Kidney epithelial cell (primary cell): Measurements from ENCODE around the gene HNRNPUL2. TPM values are rescaled to one million over a fixed set of nuclear protein-coding genes. Genes with fewer than 3 reads are reported as not detected.

Experiments
- DNase-seq: peaks from one replicate; pipeline ENCODE4 v3.0.0-alpha.2; 2010; ENCODE audit warnings: low read depth
- H3K27me3 ChIP-seq: 2 replicates; pipeline ENCODE4 v1.6.0; 2011; ENCODE audit warnings: low read length; ENCODE audit not compliant: control insufficient read depth, insufficient read depth
- H3K36me3 ChIP-seq: 2 replicates; pipeline ENCODE4 v1.5.1; 2011; ENCODE audit warnings: low read length; ENCODE audit not compliant: control insufficient read depth, insufficient read depth
- H3K4me3 ChIP-seq: 2 replicates; pipeline ENCODE4 v1.5.1; 2011; ENCODE audit warnings: low read depth, mild to moderate bottlenecking, control low read depth, low read length
- CTCF ChIP-seq: IDR thresholded peaks from 2 replicates; pipeline ENCODE4 v1.5.1; 2011; ENCODE audit warnings: mild to moderate bottlenecking, moderate library complexity, low read length, control low read depth, inconsistent platforms; ENCODE audit not compliant: insufficient read depth, poor library complexity, severe bottlenecking
- total RNA-seq: library from RNA; depleted of rRNA; stranded (reverse); fragments of >200 nt; gene quantifications from 2 replicates; pipeline ENCODE4 v1.2.3, GENCODE V29; 2015

Gene HNRNPUL2
- total RNA-seq, 1 donor from 2014 or later = 12.8 TPM

GRCh38 chr11:62689421-62690183, 37.7 kb downstream of the HNRNPUL2 start, which contains the start of gene LRRN4CL:
Gene LRRN4CL, minus strand, starts transcription at chr11:62689530. Its CDS starts 1,022 bp downstream, at chr11:62688508.
- Histone ChIP-seq H3K36me3 (no peaks in the 10 kb centered on the region), H3K4me3 (no peak within 1 kb of the TSS), H3K27me3 (peaks cover 6% of the 10 kb centered on the region)
- no peak for TF ChIP-seq CTCF
- DNase-seq = no peak

- H3K36me3 ChIP-seq = no peaks in the 10 kb centered on the region
- peaks cover 6% of the 10 kb centered on the region for H3K27me3 ChIP-seq
- TF ChIP-seq CTCF = no peak
- H3K4me3 ChIP-seq = no peak overlapping the region
- no peak for DNase-seq
Measured at GRCh38 chr11:62688491-62688890, 38.8 kb downstream of the HNRNPUL2 start.

GRCh38 chr11:62687508-62688396, 39.5 kb downstream of the HNRNPUL2 start:
- TF ChIP-seq CTCF = no peak
- H3K27me3 ChIP-seq = peaks cover 6% of the 10 kb centered on the region
- no peak overlapping the region for H3K4me3 ChIP-seq
- no peaks in the 10 kb centered on the region for H3K36me3 ChIP-seq
- no peak for DNase-seq

GRCh38 chr11:62682518-62682917, 44.7 kb downstream of the HNRNPUL2 start:
- H3K27me3 ChIP-seq = no peaks in the 10 kb centered on the region
- no peak for TF ChIP-seq CTCF
- peaks cover 3% of the 10 kb centered on the region for H3K36me3 ChIP-seq
- DNase-seq = no peak
- H3K4me3 ChIP-seq = no peak overlapping the region

GRCh38 chr11:62680825-62681240, 46.4 kb downstream of the HNRNPUL2 start:
- no peak overlapping the region for H3K4me3 ChIP-seq
- H3K36me3 ChIP-seq = peaks cover 3% of the 10 kb centered on the region
- no peak for DNase-seq
- TF ChIP-seq CTCF = peak; percentile 56
- no peaks in the 10 kb centered on the region for H3K27me3 ChIP-seq
